ENCODE measurements around the gene MGLL.

MGLL gene

DNA sequence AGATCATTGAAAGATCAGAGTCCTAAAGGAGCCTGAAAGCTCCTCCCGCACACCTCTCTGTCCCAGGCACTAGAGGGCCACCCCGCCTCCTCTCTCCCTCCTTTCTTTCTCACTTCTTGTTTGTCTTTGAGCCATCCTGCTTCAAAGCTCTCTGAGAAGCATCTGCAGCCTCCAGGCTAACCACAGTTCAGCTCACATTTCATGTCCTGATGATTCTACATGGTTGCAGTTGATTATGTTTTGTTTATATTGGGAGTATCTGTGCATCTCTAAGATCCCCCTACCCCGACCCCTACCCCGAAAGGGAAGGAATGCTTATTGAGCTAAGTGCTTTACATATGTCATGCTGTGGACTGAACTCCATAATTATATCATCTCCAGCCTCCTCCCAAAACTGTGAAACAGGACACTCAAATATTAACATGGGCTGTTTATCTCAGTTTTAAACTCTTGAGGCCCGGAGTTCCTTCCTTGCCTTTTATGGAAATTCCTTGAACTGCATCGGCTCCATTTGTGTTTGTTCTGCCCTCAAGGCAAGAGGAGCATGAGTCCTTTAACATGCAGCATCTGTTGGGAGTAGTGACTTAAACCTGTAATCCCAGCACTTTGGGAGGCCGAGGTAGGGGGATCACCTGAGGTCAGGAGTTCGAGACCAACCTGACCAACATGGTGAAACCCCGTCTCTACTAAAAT, 30.9 kb downstream of the MGLL start:
- peak; percentile 62 for DNase-seq (ENCODE audit: insufficient read length, low spot score)
- no peak for FAIRE-seq

- no peak for DNase-seq (ENCODE audit: insufficient read length, low spot score)
- FAIRE-seq = no peak
Observed at GRCh38 chr3:127790882-127791183, 31.5 kb downstream of the MGLL start.

DNA sequence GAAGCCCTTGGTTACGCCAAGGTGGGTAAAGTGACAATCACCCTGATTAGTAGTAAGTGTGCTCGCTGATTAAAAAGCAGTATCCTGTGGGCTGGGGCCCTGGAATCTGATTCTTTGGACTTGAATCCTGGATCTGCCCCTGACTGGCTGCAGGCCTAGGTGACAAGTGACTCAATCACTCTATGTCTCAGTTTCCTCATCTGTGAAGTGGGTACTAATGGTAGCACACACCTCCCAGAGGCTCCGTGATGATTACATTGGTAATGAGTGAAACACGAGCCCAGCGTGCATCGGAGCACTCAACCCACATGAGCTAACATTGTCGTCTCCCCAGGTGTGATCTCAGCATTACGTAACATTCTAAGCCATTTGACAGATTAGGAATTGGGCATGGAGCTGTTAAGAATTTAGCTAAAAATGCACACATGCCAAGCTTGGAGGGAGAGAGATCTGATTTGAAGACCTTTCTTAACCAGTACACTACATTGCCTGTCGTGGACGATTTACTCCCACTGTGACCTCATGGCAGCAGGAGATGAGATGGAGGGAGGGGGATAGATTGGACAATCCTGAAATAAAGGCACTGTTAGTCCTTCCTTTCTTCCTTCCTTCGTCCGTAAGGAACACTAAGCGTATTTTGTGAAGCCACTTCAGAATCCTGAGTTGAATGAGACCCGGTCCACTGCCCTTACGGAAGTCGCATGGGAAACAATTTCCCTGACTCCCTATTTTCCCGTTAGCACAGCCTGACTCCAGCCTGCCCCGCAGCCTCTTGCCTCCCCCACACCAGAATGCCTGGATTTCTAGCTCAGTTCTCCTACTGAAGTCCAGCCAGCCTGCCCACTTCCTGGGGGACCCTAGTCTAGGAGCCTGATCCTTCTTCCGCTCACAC, 32.1 kb downstream of the MGLL start:
- FAIRE-seq (no peak), DNase-seq (ENCODE audit: insufficient read length, low spot score) (no peak)

DNA sequence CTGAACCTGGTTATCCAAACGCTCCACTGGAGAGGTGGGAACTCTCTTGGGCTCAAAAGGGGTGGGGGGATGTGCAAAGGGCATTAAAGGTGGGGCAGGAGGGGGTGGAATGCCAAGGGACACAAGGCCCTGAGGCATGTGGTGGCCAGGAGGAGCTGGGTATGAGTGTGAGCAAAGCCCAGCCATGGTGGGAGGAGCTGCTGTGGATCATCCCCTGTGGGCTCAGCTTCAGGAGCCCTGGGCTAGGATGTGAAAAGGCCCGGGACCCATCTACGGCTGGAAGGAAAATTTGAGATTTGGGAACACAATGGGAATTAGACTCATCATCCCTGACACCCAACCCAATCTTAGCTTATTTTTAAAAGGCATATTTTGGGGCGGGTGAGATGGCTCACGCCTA, 33.3 kb downstream of the MGLL start:
- FAIRE-seq (no peak), DNase-seq (ENCODE audit: insufficient read length, low spot score) (no peak)

DNA sequence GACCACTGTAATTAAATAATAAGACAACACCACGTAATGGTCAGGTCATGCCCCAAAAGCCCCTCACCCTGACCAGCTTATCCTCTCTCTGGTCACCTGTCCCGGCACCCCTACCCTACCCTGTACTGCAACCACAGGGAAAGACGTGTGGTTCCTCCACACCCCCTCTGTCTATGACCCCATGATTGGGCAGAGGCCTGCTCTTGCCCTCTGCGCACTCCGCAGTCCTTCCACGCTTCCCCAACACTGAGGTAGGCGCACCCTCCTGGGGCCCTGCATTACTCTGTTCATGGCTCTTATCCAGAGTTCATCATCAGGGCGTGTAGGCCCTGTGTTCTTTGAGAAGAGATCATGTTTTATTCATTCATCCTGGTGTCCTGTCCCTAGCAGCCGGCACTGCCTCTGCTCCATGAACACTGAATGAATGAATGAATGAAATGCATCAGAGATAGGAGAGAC, 33.8 kb downstream of the MGLL start:
- no peak for FAIRE-seq
- no peak for DNase-seq (ENCODE audit: insufficient read length, low spot score)

DNA sequence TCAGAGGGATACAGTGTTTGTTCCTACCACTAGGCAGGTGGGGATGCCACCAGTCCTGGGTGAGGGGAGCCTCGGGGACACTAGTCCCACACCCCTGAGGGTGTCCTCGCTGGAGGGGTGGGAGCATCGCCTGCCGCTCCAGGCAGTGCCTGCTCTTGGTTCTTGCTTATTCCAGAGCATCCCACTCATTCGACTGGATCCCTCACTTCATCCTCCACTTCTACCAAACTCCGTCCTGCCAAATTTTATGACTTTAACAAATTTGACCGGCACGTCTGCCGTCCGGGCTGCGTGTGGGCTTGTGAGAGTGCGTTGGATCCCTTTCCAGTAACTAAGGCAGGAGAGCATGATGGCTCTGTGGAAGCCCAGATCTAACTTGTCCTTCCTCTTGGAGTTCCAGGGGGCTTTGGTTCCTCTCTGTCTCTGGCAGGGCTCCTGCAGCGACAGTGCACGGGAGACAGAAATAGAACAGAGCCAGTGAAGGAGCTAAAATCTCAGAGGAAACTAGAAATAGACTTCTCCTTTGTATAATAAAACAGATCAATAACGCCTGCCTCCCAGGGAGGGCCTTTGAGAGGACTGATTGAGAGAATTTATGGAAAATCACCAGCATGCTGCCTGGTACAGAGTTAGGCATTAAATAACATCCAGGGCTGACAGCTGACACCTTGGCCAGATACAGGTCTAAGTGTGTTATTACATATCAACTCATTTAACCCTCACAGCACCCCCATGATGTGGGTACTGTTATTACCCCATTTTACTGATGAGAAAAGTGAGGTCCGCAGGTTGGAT, 34.5 kb downstream of the MGLL start:
- DNase-seq (ENCODE audit: insufficient read length, low spot score) = no peak
- no peak for FAIRE-seq

DNA sequence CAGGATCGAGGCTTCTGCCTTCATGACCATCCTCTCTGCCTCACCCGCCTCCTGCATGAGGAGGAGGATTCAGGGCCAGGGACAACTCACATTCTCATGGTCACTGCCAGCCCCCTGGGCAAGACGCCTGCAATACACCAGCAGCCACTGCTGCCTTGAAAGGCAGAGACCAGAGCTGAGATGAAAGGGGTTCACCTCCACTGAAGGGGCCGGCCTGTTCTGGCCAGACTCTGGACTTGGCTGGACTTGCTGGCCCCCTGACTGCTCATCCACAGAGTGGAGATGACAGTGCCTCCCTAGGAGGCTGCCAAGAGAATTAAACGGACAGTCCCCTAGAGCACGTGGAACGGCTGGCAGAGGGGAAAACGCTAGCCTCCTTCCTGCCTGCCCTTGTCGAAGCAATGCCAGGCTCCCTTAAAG, 35.2 kb downstream of the MGLL start:
- no peak for DNase-seq (ENCODE audit: insufficient read length, low spot score)

GRCh38 chr3:127786353-127787070, 35.8 kb downstream of the MGLL start:
- no peak for DNase-seq (ENCODE audit: insufficient read length, low spot score)

More for the DNA sequence above, 35.2 kb downstream of the MGLL start:
- no peak for FAIRE-seq

GRCh38 chr3:127785711-127786265, 36.5 kb downstream of the MGLL start:
- DNase-seq (ENCODE audit: insufficient read length, low spot score) = no peak
- no peak for FAIRE-seq

More at GRCh38 chr3:127786353-127787070, 35.8 kb downstream of the MGLL start:
- FAIRE-seq = no peak

- DNase-seq (ENCODE audit: insufficient read length, low spot score) (no peak), FAIRE-seq (no peak)
Observed at GRCh38 chr3:127784865-127785710, 37.2 kb downstream of the MGLL start.

DNA sequence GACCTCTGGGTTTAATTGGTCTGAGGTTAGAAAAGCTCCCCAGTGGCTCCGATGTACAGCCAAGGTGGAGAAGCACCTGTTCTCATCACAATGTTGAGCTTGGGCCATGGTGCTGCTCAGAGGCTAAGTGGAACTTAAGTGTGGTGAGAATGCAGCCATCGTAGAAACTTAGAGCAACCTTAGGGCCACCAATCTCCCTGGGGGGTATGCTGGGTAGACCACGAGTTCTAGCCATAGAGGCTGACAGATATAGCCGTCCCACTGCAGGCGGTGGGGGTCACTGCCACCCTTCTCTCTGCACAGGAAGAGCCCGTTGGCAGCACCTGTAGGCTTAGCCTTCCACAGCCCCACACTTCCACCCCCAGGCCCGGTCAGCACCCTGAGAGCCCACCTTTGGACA, 38.0 kb downstream of the MGLL start:
- FAIRE-seq = no peak
- no peak for DNase-seq (ENCODE audit: insufficient read length, low spot score)

- no peak for FAIRE-seq
- DNase-seq (ENCODE audit: insufficient read length, low spot score) = no peak
Observed at GRCh38 chr3:127783642-127784160, 38.6 kb downstream of the MGLL start.

- FAIRE-seq (no peak), DNase-seq (ENCODE audit: insufficient read length, low spot score) (no peak)
Observed at GRCh38 chr3:127783166-127783565, 39.1 kb downstream of the MGLL start.

GRCh38 chr3:127781411-127782001, 40.8 kb downstream of the MGLL start:
- peak; percentile 52 for FAIRE-seq
- no peak for DNase-seq (ENCODE audit: insufficient read length, low spot score)

GRCh38 chr3:127780536-127781400, 41.5 kb downstream of the MGLL start:
- no peak for DNase-seq (ENCODE audit: insufficient read length, low spot score)
- FAIRE-seq = peak; percentile 89

DNA sequence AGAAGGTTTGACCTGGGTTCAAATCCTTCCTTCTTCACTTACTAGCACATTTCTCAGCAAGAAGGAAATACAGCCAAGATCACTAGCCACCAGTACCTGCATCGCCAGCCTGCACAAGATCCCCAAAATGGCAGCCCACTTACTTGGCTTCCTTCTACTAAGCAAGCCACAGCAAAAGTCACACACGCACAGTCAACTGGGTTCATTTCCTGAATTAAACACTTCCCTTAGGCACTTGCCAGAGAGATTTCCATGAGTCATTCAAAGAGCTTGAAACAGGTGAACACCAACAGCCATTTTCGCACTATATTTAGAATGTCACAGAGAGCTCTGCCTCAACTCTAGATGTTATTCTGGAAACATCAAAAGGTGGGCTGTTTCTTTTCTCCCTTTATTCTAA, 42.6 kb downstream of the MGLL start:
- FAIRE-seq (no peak), DNase-seq (ENCODE audit: insufficient read length, low spot score) (peak; percentile 36)

DNA sequence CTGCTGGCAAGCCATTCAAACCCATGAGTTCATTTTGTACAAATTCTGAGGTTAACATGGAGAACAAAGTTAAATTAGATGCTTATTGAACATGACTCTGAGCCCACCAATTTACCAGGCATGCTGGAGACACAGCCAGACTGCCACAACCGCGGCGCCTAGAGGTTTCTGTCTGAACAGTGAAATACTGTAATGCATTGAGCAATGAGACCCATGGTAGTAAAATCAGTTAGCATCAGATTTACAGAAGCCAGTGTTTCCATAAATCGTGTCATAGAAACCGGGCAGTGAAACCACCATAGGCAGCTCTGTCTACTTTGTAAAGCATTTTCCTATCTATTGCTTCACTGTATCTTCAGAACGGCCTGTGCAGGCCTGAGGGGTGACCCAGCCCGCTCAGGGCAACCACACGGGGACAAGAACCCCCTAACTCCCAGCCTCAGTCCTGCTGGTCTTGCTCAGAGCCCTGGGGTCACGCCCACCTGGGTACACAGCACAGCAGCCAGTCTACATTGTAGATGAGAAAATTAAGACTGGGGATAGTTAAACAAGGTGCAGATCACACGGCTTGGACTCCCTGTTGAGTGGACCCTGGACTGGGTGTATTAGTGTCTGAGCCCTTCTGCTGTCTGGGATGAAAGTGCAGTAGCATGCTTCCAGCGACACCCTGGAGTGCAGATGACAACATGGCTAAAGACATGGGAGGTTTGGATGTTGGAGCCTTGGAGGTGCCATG, 44.2 kb downstream of the MGLL start:
- DNase-seq (ENCODE audit: insufficient read length, low spot score) (no peak), FAIRE-seq (no peak)
